Left ventricle myocardium inferior (tissue), 1 donor: Measurements from ENCODE around the gene COBL. TPM values are rescaled to one million over a fixed set of nuclear protein-coding genes. Genes with fewer than 3 reads are reported as not detected.

Source experiments
- DNase-seq: peaks from one replicate; pipeline ENCODE4 v3.0.0-alpha.2; 2020
- H3K27ac ChIP-seq: fragments of 200-600 bp; replicated peaks from 2 replicates; pipeline ENCODE4 v1.8.0; 2021
- H3K27me3 ChIP-seq: fragments of 200-600 bp; 2 replicates; pipeline ENCODE4 v1.8.0; 2021; ENCODE audit warnings: low read depth
- H3K36me3 ChIP-seq: fragments of 200-600 bp; 2 replicates; pipeline ENCODE4 v1.8.0; 2021
- H3K4me1 ChIP-seq: fragments of 200-600 bp; 2 replicates; pipeline ENCODE4 v1.8.0; 2021
- H3K4me3 ChIP-seq: fragments of 200-600 bp; 2 replicates; pipeline ENCODE4 v1.8.0; 2021; ENCODE audit warnings: mild to moderate bottlenecking, moderate library complexity
- H3K9me3 ChIP-seq: fragments of 200-600 bp; replicated peaks from 2 replicates; pipeline ENCODE4 v1.8.0; 2021
- CTCF ChIP-seq: fragments of 200-600 bp; IDR thresholded peaks from 2 replicates; pipeline ENCODE4 v1.8.0; 2021; ENCODE audit warnings: antibody characterized with exemption, mild to moderate bottlenecking, borderline replicate concordance
- intact Hi-C: fragments of 100-400 bp; cut with micrococcal nuclease; formaldehyde crosslinking; loops from one replicate; pipeline ENCODE4 v1.11.0; 2022
- total RNA-seq: library from RNA; stranded (reverse); fragmentation: NEBNext Ultra II Directional; extraction: Animal tissue kit (Norgen Biotek cat#: 25700); gene quantifications from one replicate; pipeline ENCODE4 v1.2.1, GENCODE V29; 2021
- donor health status: DM: no; HTN: yes; CAD: no; lungs with severe emphysema.

Gene COBL
- total RNA-seq, 1 donor from 2014 or later, result 77.1 TPM

- no peak for TF ChIP-seq CTCF
- Histone ChIP-seq H3K9me3 (no peaks in the 10 kb centered on the region), H3K4me3 (no peak overlapping the region), H3K27ac (peak overlapping the region; percentile 79), H3K4me1 (peaks cover 52% of the 10 kb centered on the region), H3K36me3 (no peaks in the 10 kb centered on the region), H3K27me3 (no peaks in the 10 kb centered on the region)
- DNase-seq, result no peak
- intact Hi-C loops, result no loop called here
Observed at GRCh38 chr7:51300762-51301674, 15.6 kb downstream of the COBL start.

GRCh38 chr7:51299391-51300133 lies 17.0 kb downstream of the COBL start:
- Histone ChIP-seq H3K27ac (no peak overlapping the region), H3K36me3 (no peaks in the 10 kb centered on the region), H3K4me1 (peaks cover 61% of the 10 kb centered on the region), H3K9me3 (no peaks in the 10 kb centered on the region), H3K27me3 (no peaks in the 10 kb centered on the region), H3K4me3 (no peak overlapping the region)
- intact Hi-C loops, result no loop called here
- TF ChIP-seq CTCF, result peak; percentile 11
- no peak for DNase-seq

GRCh38 chr7:51298912-51299311 lies 17.7 kb downstream of the COBL start:
- H3K9me3 ChIP-seq, result no peaks in the 10 kb centered on the region
- peaks cover 56% of the 10 kb centered on the region for H3K4me1 ChIP-seq
- intact Hi-C loops, result no loop called here
- no peak overlapping the region for H3K4me3 ChIP-seq
- H3K27me3 ChIP-seq, result no peaks in the 10 kb centered on the region
- H3K36me3 ChIP-seq, result no peaks in the 10 kb centered on the region
- no peak for TF ChIP-seq CTCF
- no peak overlapping the region for H3K27ac ChIP-seq
- no peak for DNase-seq

GRCh38 chr7:51297986-51298385 lies 18.6 kb downstream of the COBL start:
- intact Hi-C loops, result no loop called here
- Histone ChIP-seq H3K4me3 (no peak overlapping the region), H3K27me3 (no peaks in the 10 kb centered on the region), H3K27ac (no peak overlapping the region), H3K9me3 (no peaks in the 10 kb centered on the region), H3K4me1 (peaks cover 46% of the 10 kb centered on the region), H3K36me3 (no peaks in the 10 kb centered on the region)
- DNase-seq, result no peak
- no peak for TF ChIP-seq CTCF

GRCh38 chr7:51295440-51296245 lies 21.0 kb downstream of the COBL start:
- no peak overlapping the region for H3K4me3 ChIP-seq
- no peak for TF ChIP-seq CTCF
- H3K4me1 ChIP-seq, result peaks cover 47% of the 10 kb centered on the region
- peak overlapping the region; percentile 74 for H3K27ac ChIP-seq
- DNase-seq, result no peak
- intact Hi-C loops, result no loop called here
- no peaks in the 10 kb centered on the region for H3K9me3 ChIP-seq
- no peaks in the 10 kb centered on the region for H3K27me3 ChIP-seq
- H3K36me3 ChIP-seq, result no peaks in the 10 kb centered on the region
